MM.1S (cell line): ENCODE data around the gene FBXL20.

ENCODE experiments used
- EZH2 ChIP-seq: fragments of 300-600 bp; sonication (generic); optimal IDR thresholded peaks from 2 replicates; pipeline ENCODE3; 2017; ENCODE audit warnings: low read depth, mild to moderate bottlenecking, antibody characterized with exemption, low read length, mixed read lengths
- EZH2phosphoT487 ChIP-seq: fragments of 300-600 bp; sonication (generic); IDR thresholded peaks from 2 replicates; pipeline ENCODE4 v1.6.1; 2018; ENCODE audit warnings: antibody characterized with exemption, low read length
- TF ChIP-seq, protein P1 (sequence below): fragments of 300-600 bp; sonication (generic); IDR thresholded peaks from 2 replicates; pipeline ENCODE4 v1.5.1; 2016; ENCODE audit warnings: antibody characterized with exemption, low read length, mixed read lengths

DNA sequence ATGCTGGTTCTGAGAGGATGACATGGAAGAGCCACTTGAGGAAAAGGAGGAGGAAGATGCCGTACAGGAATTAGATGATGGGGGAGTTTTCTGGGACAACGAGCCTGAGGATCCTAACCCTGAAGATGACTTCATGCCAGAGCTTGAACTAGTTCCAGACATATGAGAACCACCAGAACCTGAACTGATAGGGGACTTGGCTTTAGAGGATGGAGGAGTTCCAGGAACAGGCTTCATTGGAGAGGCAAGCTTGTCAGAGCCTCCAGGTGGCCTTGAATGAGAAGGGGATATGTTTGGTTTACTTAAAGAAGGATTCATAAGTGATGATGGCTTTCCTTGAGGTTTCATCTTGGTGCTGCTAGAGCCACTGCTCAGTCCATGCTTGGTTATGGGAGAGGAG is 6.9 kb upstream of the FBXL20 start:
- TF ChIP-seq EZH2 (no peak), EZH2phosphoT487 (no peak)
- TF ChIP-seq, protein P1, sequence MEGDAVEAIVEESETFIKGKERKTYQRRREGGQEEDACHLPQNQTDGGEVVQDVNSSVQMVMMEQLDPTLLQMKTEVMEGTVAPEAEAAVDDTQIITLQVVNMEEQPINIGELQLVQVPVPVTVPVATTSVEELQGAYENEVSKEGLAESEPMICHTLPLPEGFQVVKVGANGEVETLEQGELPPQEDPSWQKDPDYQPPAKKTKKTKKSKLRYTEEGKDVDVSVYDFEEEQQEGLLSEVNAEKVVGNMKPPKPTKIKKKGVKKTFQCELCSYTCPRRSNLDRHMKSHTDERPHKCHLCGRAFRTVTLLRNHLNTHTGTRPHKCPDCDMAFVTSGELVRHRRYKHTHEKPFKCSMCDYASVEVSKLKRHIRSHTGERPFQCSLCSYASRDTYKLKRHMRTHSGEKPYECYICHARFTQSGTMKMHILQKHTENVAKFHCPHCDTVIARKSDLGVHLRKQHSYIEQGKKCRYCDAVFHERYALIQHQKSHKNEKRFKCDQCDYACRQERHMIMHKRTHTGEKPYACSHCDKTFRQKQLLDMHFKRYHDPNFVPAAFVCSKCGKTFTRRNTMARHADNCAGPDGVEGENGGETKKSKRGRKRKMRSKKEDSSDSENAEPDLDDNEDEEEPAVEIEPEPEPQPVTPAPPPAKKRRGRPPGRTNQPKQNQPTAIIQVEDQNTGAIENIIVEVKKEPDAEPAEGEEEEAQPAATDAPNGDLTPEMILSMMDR = no peak
